Measurements from ENCODE around the gene PEX13. TPM values are rescaled to one million over a fixed set of nuclear protein-coding genes. Genes with fewer than 3 reads are reported as not detected.

PEX13 gene
- total and polyA plus RNA-seq, 10 of the 15 experiments (the other 5 are each of a cell fraction or from before 2014, with no cell fraction given): 2.6 to 27.6 (median 17.8) TPM

- no peak for TF ChIP-seq ZBTB40 (IDR thresholded peaks at IDR 0.05; ENCODE audit: borderline replicate concordance)
- no peak for TF ChIP-seq NBN (IDR thresholded peaks at IDR 0.05)
- TF ChIP-seq ASH2L (IDR thresholded peaks at IDR 0.05; ENCODE audit: borderline replicate concordance, low read depth): no peak
- TF ChIP-seq NKRF (conservative IDR thresholded peaks at IDR 0.05): no peak
- TF ChIP-seq MTA2 (IDR thresholded peaks at IDR 0.05; ENCODE audit: low read depth): no peak
- no peak for TF ChIP-seq MEF2A (IDR thresholded peaks at IDR 0.05; ENCODE audit: insufficient read depth, low read depth, low read length)
Measured at GRCh38 chr2:61014763-61015162, 2.8 kb upstream of the PEX13 start (continued).

Data from GM12878 (cell line).